Testis (tissue), 2 donors: ENCODE results near the gene VWF.

Experiments used
- CTCF ChIP-seq, 3 experiments: fragments of 450-650 bp in 2 of 3; fragments of 200-600 bp in 1 of 3; sonication (generic) in 1 of 3; IDR thresholded peaks; one replicate each; pipeline ENCODE4 v1.5.1; 2016 to 2019; ENCODE audit warnings: antibody characterized with exemption in 3 of 3, mild to moderate bottlenecking in 2 of 3, moderate library complexity in 1 of 3
- POLR2A ChIP-seq: fragments of 450-650 bp; IDR thresholded peaks from one replicate; pipeline ENCODE4 v1.6.1; 2017; ENCODE audit warnings: antibody characterized with exemption, mild to moderate bottlenecking, moderate library complexity

GRCh38 chr12:6059221-6059620 lies 65.2 kb downstream of the VWF start:
- no peak for TF ChIP-seq CTCF (IDR thresholded peaks at IDR 0.05)
- no peak for TF ChIP-seq POLR2A
